SK-N-DZ (cell line): ENCODE measurements around the gene MYF5. TPM values are rescaled to one million over a fixed set of nuclear protein-coding genes. Genes with fewer than 3 reads are reported as not detected.
A peak's percentile ranks its signal among the peaks of the same experiment; 100 is the strongest.
"Not testable (repeated sequence)": the region's sequence is repeated elsewhere in the genome, so short reads cannot be mapped to it uniquely, and the experiment has no call there.

ENCODE experiments used
- DNase-seq: peaks from one replicate; pipeline ENCODE4 v3.0.0-alpha.2; 2015; ENCODE audit warnings: low spot score
- polyA plus RNA-seq, 2 experiments: library from polyadenylated mRNA; depleted of rRNA; stranded (reverse); fragments of >200 nt; gene quantifications; 2 replicates each; pipeline ENCODE4 v1.2.3, GENCODE V29; 2014

MYF5 gene
- not detected in 2 replicates for polyA plus RNA-seq (2014; cell fraction: cytosol; rRNA removed)
- polyA plus RNA-seq (2014; cell fraction: nucleus; rRNA removed): not detected in 2 replicates

DNA sequence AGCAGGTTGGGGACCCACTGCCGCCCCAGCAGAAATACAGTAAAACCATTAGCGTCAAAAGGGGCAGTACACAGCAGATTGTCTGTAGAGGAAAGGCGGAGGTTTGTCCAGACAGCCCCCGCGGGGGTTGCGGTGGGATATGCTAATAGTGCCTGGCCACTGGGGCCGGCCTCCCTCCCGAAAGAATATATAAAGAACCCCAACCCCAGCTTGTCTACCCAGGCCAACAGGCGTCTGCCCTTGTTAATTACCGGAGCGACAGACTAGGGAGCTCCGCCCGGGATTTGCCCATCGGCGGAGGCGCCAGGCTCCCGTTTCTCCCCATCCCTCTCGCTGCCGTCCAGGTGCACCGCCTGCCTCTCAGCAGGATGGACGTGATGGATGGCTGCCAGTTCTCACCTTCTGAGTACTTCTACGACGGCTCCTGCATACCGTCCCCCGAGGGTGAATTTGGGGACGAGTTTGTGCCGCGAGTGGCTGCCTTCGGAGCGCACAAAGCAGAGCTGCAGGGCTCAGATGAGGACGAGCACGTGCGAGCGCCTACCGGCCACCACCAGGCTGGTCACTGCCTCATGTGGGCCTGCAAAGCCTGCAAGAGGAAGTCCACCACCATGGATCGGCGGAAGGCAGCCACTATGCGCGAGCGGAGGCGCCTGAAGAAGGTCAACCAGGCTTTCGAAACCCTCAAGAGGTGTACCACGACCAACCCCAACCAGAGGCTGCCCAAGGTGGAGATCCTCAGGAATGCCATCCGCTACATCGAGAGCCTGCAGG lies at the start of gene MYF5:
Gene MYF5, plus strand, starts transcription at position 217 of the 774 bp plus-strand sequence. Its CDS starts 152 bp downstream, at position 369.
- DNase-seq: no peak

DNA sequence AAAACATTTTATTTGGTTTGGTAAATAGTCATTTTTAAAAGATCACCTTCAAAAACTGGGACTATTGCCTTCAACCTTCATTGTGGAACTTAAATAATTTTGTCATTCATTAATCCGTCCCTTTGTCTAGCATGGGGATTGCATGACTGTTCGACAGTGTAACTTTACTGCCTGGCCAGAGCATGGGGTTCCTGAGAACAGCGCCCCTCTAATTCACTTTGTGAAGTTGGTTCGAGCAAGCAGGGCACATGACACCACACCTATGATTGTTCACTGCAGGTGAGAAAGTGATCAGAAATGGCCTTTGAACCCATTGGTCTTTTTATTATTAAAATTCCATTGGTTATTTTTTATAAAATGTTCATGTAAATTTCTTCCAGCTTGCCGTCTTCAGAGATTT lies 46.5 kb upstream of the MYF5 start:
- no peak for DNase-seq

GRCh38 chr12:80676042-80676636 lies 40.6 kb upstream of the MYF5 start:
- not testable (repeated sequence) for DNase-seq

- no peak for DNase-seq
Observed at GRCh38 chr12:80676856-80677255, 39.9 kb upstream of the MYF5 start.

GRCh38 chr12:80677994-80678393 lies 38.7 kb upstream of the MYF5 start:
- no peak for DNase-seq

- DNase-seq: no peak
Observed at GRCh38 chr12:80679346-80680131, 37.2 kb upstream of the MYF5 start.

- no peak for DNase-seq
Observed at GRCh38 chr12:80681287-80681686, 35.4 kb upstream of the MYF5 start.

DNA sequence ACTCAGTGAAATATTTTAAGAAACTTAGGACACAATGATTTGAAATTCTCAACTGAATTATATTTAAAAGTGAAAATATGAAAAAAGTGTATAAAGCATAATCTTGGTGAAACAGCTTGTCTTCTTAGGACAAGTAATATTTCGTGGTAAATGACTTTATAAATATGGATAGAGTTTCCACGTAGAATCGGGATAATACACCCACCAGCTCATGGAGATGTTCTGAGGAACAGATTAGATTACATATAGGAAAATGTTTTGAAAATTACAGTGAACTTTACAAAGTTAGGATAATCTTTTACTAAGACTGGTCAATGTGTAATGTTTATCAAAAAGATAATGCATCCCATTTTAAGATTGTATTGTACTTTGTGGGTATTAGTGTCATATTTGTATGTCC lies 34.9 kb upstream of the MYF5 start:
- DNase-seq: no peak

GRCh38 chr12:80684077-80684495 lies 32.6 kb upstream of the MYF5 start:
- no peak for DNase-seq

GRCh38 chr12:80690090-80690489 lies 26.6 kb upstream of the MYF5 start:
- no peak for DNase-seq

DNA sequence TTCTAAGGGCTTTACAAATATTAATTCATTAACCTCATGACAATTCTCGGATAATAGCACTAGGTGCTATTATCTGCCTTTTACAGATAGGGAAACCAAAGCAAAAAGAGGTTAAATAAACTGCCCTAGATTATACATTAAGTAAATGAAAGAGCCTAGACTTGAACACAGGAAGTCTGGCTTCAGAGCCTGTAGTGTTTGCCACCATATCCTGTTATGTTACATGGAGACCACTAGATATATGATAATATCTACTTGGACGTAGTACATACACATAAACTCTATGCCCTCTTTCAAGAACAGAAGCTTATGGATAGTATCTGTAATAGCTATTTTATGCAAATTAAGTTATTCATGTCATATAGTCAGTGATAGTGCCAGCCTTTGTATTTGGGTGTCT lies 26.2 kb upstream of the MYF5 start:
- no peak for DNase-seq

DNA sequence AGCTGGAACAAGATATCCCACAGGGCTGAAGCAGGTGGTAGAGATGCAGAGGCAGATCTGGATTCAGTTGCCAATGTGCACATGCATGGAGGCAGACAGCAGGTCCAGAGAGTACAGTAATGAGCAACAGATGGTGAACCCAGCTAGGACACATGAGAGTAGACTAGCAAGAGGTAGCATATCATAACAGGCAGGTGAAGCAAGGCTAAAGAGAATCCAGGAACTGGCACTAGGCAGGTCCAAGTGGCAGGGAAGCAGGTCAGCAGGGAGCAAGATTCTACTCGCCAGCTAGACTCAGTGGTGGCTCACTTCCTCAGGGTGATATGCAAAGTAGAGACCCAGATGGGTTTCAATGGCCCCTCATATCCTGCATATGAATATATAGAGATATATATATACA lies 24.6 kb upstream of the MYF5 start:
- peak; percentile 59 for DNase-seq

DNA sequence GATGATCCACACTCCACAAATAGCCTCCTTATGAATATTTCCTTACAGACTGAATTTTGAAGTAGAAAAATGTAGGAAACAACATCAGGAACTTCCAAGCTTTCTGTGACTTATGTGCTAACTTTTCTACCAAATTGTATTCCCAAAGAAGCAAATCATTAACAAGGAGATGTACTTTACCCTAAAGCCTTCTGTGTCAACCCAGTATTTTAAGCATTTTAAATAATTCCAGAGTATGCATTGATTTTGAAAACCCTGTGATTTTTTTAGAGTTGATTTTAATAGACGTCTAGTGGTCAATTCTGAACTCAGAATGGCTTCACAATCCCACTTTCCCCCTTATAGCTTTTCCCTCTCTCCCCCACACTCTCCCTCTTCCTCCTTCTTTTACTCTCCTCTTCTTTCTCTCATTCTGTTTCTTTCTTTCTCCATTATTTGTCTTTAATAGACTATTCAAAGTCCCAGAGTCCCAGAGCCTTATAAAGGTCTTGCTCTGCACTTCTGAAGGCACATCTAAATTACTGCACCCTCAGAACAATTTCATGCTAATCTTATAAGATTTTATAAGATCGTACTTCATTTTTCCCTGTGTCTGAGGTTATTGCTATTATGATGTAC lies 19.3 kb upstream of the MYF5 start:
- no peak for DNase-seq

- no peak for DNase-seq
Observed at GRCh38 chr12:80698256-80698655, 18.5 kb upstream of the MYF5 start.

- DNase-seq: no peak
Observed at GRCh38 chr12:80698847-80699542, 17.7 kb upstream of the MYF5 start.

- DNase-seq: no peak
Observed at GRCh38 chr12:80700327-80700726, 16.4 kb upstream of the MYF5 start.

DNA sequence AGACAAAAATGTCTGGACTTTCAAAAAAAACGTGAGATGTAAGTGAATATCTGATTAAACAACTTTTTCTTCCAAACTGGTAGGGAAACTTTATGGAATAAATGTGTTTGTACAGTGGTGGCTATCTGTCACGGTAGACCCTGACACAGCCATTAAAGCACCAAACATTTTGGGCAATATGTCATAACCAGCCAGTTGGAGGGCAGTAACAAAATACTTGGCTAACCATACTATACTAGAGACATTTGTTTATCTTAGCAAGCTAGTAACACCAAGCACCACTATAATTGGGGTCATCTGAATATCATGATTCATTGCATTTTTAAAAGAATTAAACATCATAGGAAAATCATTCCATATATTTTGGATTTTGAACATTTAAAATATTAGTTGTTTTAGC lies 15.3 kb upstream of the MYF5 start:
- DNase-seq: no peak

- DNase-seq: no peak
Observed at GRCh38 chr12:80702889-80703805, 13.6 kb upstream of the MYF5 start.

DNA sequence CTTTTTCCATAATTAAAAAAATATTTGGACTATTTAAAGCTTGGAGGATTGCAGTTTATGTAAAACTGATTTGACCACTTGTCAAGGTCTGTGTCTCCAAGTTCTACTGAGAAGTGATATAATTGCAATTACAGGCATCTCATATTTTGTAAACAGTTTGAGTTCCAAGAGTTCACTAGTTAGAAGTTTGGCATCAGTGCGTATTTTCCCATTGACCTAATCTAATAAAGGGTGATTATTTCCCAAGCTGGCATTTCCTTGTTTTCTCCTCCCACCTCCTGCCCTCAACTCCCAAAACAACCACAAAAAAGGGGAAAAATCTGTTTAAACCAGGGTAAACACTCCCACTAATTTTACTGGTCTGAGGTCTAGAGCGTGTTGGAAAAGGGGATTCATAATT lies 12.3 kb upstream of the MYF5 start:
- no peak for DNase-seq

DNA sequence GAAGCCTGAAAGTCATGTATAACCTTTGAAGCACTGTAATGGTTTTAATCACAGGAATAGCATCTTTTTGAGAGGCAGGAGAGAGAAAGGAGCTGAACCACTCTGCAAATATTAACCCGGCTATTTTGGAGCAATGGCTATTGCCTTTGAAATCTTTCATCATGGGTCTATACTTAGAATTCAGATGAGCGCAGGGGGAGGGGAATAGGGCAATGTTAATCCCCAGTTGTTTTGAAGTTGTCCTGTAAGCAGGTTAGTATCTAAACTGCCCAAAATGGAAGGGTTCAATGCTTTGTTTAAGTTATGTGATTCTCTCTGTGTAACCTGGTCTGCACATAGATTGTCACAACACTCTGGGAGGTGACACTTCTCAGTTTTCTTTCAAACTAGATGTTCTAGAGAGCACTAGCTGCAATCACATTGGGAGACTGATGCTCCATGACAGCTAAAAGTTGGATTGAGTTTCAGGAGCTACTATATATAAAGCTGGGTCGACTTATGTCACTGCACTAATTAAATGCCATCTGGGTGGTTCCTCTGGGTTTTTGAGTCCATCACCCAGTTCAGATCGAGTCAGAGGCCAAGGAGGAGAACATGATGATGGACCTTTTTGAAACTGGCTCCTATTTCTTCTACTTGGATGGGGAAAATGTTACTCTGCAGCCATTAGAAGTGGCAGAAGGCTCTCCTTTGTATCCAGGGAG lies 9.4 kb upstream of the MYF5 start, which contains the start of gene MYF6:
Gene MYF6, plus strand, starts transcription at position 509 of the 704 bp plus-strand sequence. Its CDS starts 86 bp downstream, at position 595.
- DNase-seq: no peak
